CD14-positive monocyte (primary cell): ENCODE results near the gene BLOC1S3. TPM values are rescaled to one million over a fixed set of nuclear protein-coding genes. Genes with fewer than 3 reads are reported as not detected.

ENCODE experiments used
- DNase-seq, 3 donors: peaks; one replicate each; pipeline ENCODE4 v3.0.0-alpha.2; 2011 to 2022
- H2AFZ ChIP-seq: 2 replicates; pipeline ENCODE4 v1.6.0; 2012; ENCODE audit warnings: mild to moderate bottlenecking, low read depth, low read length, inconsistent platforms; ENCODE audit not compliant: insufficient read depth, poor library complexity, severe bottlenecking
- H3K27ac ChIP-seq, 2 donors: 1 replicate in 1 of 2; 2 replicates in 1 of 2; pipeline ENCODE4 v1.5.1; 2012 to 2013; ENCODE audit warnings: low read length in 2 of 2, control low read depth in 1 of 2, inconsistent platforms in 1 of 2, low read depth in 1 of 2, mild to moderate bottlenecking in 1 of 2
- H3K27me3 ChIP-seq, 2 donors: one replicate each; pipeline versions ENCODE4 v1.6.0 to v1.6.1; 2011 to 2013; ENCODE audit warnings: low read length in 2 of 2; ENCODE audit not compliant: control insufficient read depth in 2 of 2, insufficient read depth in 2 of 2
- H3K36me3 ChIP-seq, 2 donors: replicated peaks in 1 of 2; 1 replicate in 1 of 2; 2 replicates in 1 of 2; pipeline versions ENCODE4 v1.5.1 to v1.6.1; 2012 to 2013; ENCODE audit warnings: low read length in 2 of 2, control low read depth in 1 of 2, inconsistent platforms in 1 of 2, mild to moderate bottlenecking in 1 of 2; ENCODE audit not compliant: insufficient read depth in 2 of 2, control insufficient read depth in 1 of 2
- H3K4me1 ChIP-seq, 2 donors: 1 replicate in 1 of 2; 2 replicates in 1 of 2; pipeline versions ENCODE4 v1.5.1 to v1.6.1; 2012 to 2013; ENCODE audit warnings: low read length in 2 of 2, control low read depth in 1 of 2, inconsistent platforms in 1 of 2, mild to moderate bottlenecking in 1 of 2, moderate library complexity in 1 of 2; ENCODE audit not compliant: insufficient read depth in 2 of 2, control insufficient read depth in 1 of 2
- H3K4me2 ChIP-seq: replicated peaks from 2 replicates; pipeline ENCODE3; 2012; ENCODE audit warnings: low read length, moderate library complexity, mild to moderate bottlenecking; ENCODE audit not compliant: poor library complexity, severe bottlenecking; ENCODE audit errors: extremely low read depth
- H3K4me3 ChIP-seq, 3 experiments: fragments of 200-600 bp in 1 of 3; sonication (generic) in 1 of 3; replicated peaks in 1 of 3; 1 replicate in 2 of 3; 2 replicates in 1 of 3; pipeline ENCODE4 v1.5.1; 2011 to 2013; ENCODE audit warnings: low read length in 3 of 3, mild to moderate bottlenecking in 3 of 3, control low read depth in 2 of 3, low read depth in 2 of 3, inconsistent platforms in 1 of 3, moderate library complexity in 1 of 3
- H3K79me2 ChIP-seq: 2 replicates; pipeline ENCODE4 v1.6.0; 2012; ENCODE audit warnings: mild to moderate bottlenecking, control low read depth, inconsistent platforms, low read length, moderate library complexity; ENCODE audit not compliant: insufficient read depth
- H3K9ac ChIP-seq: 2 replicates; pipeline ENCODE4 v1.6.0; 2017; ENCODE audit warnings: low read length, mild to moderate bottlenecking; ENCODE audit not compliant: insufficient read depth, poor library complexity, severe bottlenecking
- H3K9me3 ChIP-seq, 2 donors: replicated peaks in 1 of 2; 1 replicate in 1 of 2; 2 replicates in 1 of 2; pipeline versions ENCODE4 v1.5.1 to v1.6.1; 2012 to 2013; ENCODE audit warnings: low read length in 2 of 2, control low read depth in 1 of 2; ENCODE audit not compliant: control insufficient read depth in 1 of 2, insufficient read depth in 1 of 2
- H4K20me1 ChIP-seq: 2 replicates; pipeline ENCODE4 v1.6.0; 2012; ENCODE audit warnings: mild to moderate bottlenecking, low read length, control low read depth, moderate library complexity; ENCODE audit not compliant: insufficient read depth
- H3K27ac Mint-ChIP-seq, 7 donors: one replicate each; pipeline ENCODE4 v1.8.0; 2020; ENCODE audit warnings: mild to moderate bottlenecking in 7 of 7, mixed read lengths in 7 of 7, moderate library complexity in 6 of 7, inconsistent platforms in 2 of 7
- H3K27me3 Mint-ChIP-seq, 3 donors: one replicate each; pipeline ENCODE4 v1.8.0; 2021 to 2022; ENCODE audit warnings: low read depth in 3 of 3, mild to moderate bottlenecking in 3 of 3, mixed read lengths in 3 of 3, moderate library complexity in 3 of 3, inconsistent platforms in 1 of 3
- H3K36me3 Mint-ChIP-seq, 2 donors: one replicate each; pipeline ENCODE4 v1.8.0; 2020; ENCODE audit warnings: mixed read lengths in 2 of 2, inconsistent platforms in 1 of 2, mild to moderate bottlenecking in 1 of 2
- H3K4me1 Mint-ChIP-seq: one replicate; pipeline ENCODE4 v1.8.0; 2020; ENCODE audit warnings: mild to moderate bottlenecking, mixed read lengths
- H3K4me3 Mint-ChIP-seq, 2 donors: one replicate each; pipeline ENCODE4 v1.8.0; 2020; ENCODE audit warnings: mild to moderate bottlenecking in 2 of 2, mixed read lengths in 2 of 2, moderate library complexity in 1 of 2
- H3K9me3 Mint-ChIP-seq, 7 donors: one replicate each; pipeline ENCODE4 v1.8.0; 2020 to 2022; ENCODE audit warnings: mixed read lengths in 7 of 7, mild to moderate bottlenecking in 6 of 7, moderate library complexity in 6 of 7, inconsistent platforms in 2 of 7
- CTCF ChIP-seq: fragments of 200-600 bp; IDR thresholded peaks from one replicate; pipeline ENCODE4 v1.8.0; 2022; ENCODE audit warnings: antibody characterized with exemption, mild to moderate bottlenecking
- WGBS: methylation state at CpG from one replicate; pipeline ENCODE4 v1.1.5; 2013; ENCODE audit warnings: missing lambda C conversion rate; ENCODE audit not compliant: insufficient coverage; 5-methylcytosine and 5-hydroxymethylcytosine counted together
- intact Hi-C, 2 donors: fragments of 100-400 bp; cut with micrococcal nuclease; formaldehyde crosslinking; loops; one replicate each; pipeline versions ENCODE4 v1.15.0 to v1.15.1; 2023
- polyA plus RNA-seq, 3 donors: library from polyadenylated mRNA; depleted of rRNA in 1 of 3; unstranded in 2 of 3; stranded (reverse) in 1 of 3; fragments of 300-500 nt in 2 of 3; fragments of >200 nt in 1 of 3; fragmentation: Illumina TruSeq in 2 of 3; gene quantifications; 1 replicate in 2 of 3; 2 replicates in 1 of 3; pipeline ENCODE4 v1.2.3, GENCODE V29; 2012 to 2021

The BLOC1S3 gene
- polyA plus RNA-seq, 3 donors: 2.9 to 6.7 (median 4.7) TPM

- Histone ChIP-seq H4K20me1 (no peaks in the 10 kb centered on the region), H3K9me3 (peaks cover 0 to 19% of the 10 kb centered on the region in 2 donors), H3K4me2 (peak overlapping the region; percentile 57), H3K79me2 (no peaks in the 10 kb centered on the region), H3K36me3 (no peaks in the 10 kb centered on the region), H3K27ac (no peak overlapping the region), H3K27me3 (peaks cover 14 to 47% of the 10 kb centered on the region in 2 donors), H3K4me3 (peak overlapping the region in 1 of 3 experiments; percentile 44), H3K9ac (no peak overlapping the region), H3K4me1 (peaks cover 14 to 24% of the 10 kb centered on the region in 2 donors), H2AFZ (no peak overlapping the region)
- WGBS: 66% methylated on average over 12 of the region's 19 CpGs
- Mint-ChIP-seq H3K27ac (no peak overlapping the region), H3K36me3 (peaks cover 0 to 7% of the 10 kb centered on the region in 2 donors), H3K9me3 (peaks cover 0 to 18% (median 10%) of the 10 kb centered on the region in 7 donors), H3K4me1 (peaks cover 18% of the 10 kb centered on the region), H3K4me3 (peak overlapping the region in 1 of 2 donors; percentile 81), H3K27me3 (peaks cover 50 to 78% (median 70%) of the 10 kb centered on the region in 3 donors)
- intact Hi-C loops: no loop called here
- no peak for DNase-seq
- TF ChIP-seq CTCF: no peak
Measured at GRCh38 chr19:45154064-45154827, 24.3 kb upstream of the BLOC1S3 start.

- peaks cover 0 to 18% (median 10%) of the 10 kb centered on the region in 7 donors for H3K9me3 Mint-ChIP-seq
- peaks cover 0 to 19% of the 10 kb centered on the region in 2 donors for H3K9me3 ChIP-seq
- DNase-seq: no peak
- H3K4me1 Mint-ChIP-seq: peaks cover 18% of the 10 kb centered on the region
- H3K4me3 Mint-ChIP-seq: no peak overlapping the region
- H3K27me3 Mint-ChIP-seq: peaks cover 56 to 83% (median 71%) of the 10 kb centered on the region in 3 donors
- H2AFZ ChIP-seq: no peak overlapping the region
- no peak overlapping the region for H3K27ac ChIP-seq
- H3K79me2 ChIP-seq: no peaks in the 10 kb centered on the region
- no peak overlapping the region for H3K4me2 ChIP-seq
- H3K27me3 ChIP-seq: peaks cover 14 to 44% of the 10 kb centered on the region in 2 donors
- no peak overlapping the region for H3K4me3 ChIP-seq
- 96% methylated on average over 10 of the region's 11 CpGs for WGBS
- no peak for TF ChIP-seq CTCF
- peaks cover 14 to 24% of the 10 kb centered on the region in 2 donors for H3K4me1 ChIP-seq
- H3K9ac ChIP-seq: no peak overlapping the region
- H4K20me1 ChIP-seq: no peaks in the 10 kb centered on the region
- peaks cover 0 to 7% of the 10 kb centered on the region in 2 donors for H3K36me3 Mint-ChIP-seq
- H3K36me3 ChIP-seq: no peaks in the 10 kb centered on the region
- intact Hi-C loops: no loop called here
- no peak overlapping the region for H3K27ac Mint-ChIP-seq
Measured at GRCh38 chr19:45156011-45156630, 22.5 kb upstream of the BLOC1S3 start.
